GM12891 (cell line): ENCODE results near the gene LARP4B.

ENCODE experiments used
- DNase-seq: peaks from one replicate; pipeline ENCODE4 v3.0.0; 2011; ENCODE audit warnings: low spot score; ENCODE audit not compliant: insufficient read length
- FAIRE-seq: peaks from 2 replicates; lab custom pipeline; 2011; peaks lifted over from hg19 to GRCh38; lab: Jason Lieb, UNC
- PAX5 ChIP-seq: IDR thresholded peaks from 2 replicates; pipeline ENCODE4 v1.6.1; 2011; ENCODE audit warnings: low read length, moderate library complexity, mild to moderate bottlenecking; ENCODE audit not compliant: insufficient read depth, severe bottlenecking
- POLR2A ChIP-seq: IDR thresholded peaks from 2 replicates; pipeline ENCODE4 v1.6.1; 2011; ENCODE audit warnings: low read depth, low read length, control low read depth
- POLR2AphosphoS5 ChIP-seq: IDR thresholded peaks from 2 replicates; pipeline ENCODE4 v1.6.1; 2011; ENCODE audit warnings: low read depth, low read length, control low read depth
- POU2F2 ChIP-seq: IDR thresholded peaks from 2 replicates; pipeline ENCODE4 v1.6.1; 2011; ENCODE audit warnings: low read depth, mild to moderate bottlenecking, control low read depth, low read length, moderate library complexity
- SPI1 ChIP-seq: IDR thresholded peaks from 2 replicates; pipeline ENCODE4 v1.6.1; 2011; ENCODE audit warnings: low read depth, low read length, control low read depth
- TAF1 ChIP-seq: IDR thresholded peaks from 2 replicates; pipeline ENCODE4 v1.6.1; 2011; ENCODE audit warnings: low read depth, low read length, control low read depth

Gene LARP4B

GRCh38 chr10:876438-876837, 55.1 kb downstream of the LARP4B start:
- no peak for FAIRE-seq

GRCh38 chr10:873020-873419, 58.5 kb downstream of the LARP4B start:
- TF ChIP-seq TAF1 = no peak
- TF ChIP-seq PAX5 = no peak
- no peak for TF ChIP-seq POLR2AphosphoS5
- no peak for TF ChIP-seq POLR2A
- no peak for DNase-seq
- no peak for FAIRE-seq

More at GRCh38 chr10:876438-876837, 55.1 kb downstream of the LARP4B start:
- TF ChIP-seq POLR2AphosphoS5 (no peak), PAX5 (no peak), POU2F2 (no peak), TAF1 (no peak), POLR2A (no peak), SPI1 (no peak)
- no peak for DNase-seq

DNA sequence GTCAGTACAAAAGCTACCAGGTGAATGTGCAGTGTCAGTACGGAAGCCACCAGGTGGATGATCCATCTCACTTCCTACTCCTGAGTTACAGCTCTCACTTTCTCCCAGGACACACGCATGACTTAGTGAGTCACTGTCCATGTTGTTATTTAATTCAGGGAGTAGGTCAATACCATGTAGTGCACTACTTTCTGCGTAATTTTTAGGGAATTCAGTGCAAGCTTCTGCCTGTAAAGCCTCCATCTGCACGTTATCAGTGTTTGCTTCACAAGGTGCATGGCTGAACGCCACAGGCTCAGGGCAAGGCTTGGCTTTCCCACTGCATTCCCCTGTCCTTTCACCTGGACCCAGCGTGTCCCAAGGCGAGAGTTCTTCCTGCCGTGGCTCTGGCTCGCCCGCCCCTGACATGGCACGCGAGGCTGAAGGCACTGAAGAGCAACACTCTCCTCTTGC, 59.5 kb downstream of the LARP4B start:
- FAIRE-seq = no peak
- DNase-seq = no peak
- TF ChIP-seq SPI1 = no peak
- TF ChIP-seq PAX5 = no peak

- no peak for DNase-seq
- FAIRE-seq = peak; percentile 31
- TF ChIP-seq SPI1 (peak; percentile 57; the same call in 1 of the 2 replicates), PAX5 (no peak), TAF1 (no peak), POLR2AphosphoS5 (no peak), POLR2A (no peak)
These were observed 60.8 kb downstream of the LARP4B start for GRCh38 chr10:870564-871166.

DNA sequence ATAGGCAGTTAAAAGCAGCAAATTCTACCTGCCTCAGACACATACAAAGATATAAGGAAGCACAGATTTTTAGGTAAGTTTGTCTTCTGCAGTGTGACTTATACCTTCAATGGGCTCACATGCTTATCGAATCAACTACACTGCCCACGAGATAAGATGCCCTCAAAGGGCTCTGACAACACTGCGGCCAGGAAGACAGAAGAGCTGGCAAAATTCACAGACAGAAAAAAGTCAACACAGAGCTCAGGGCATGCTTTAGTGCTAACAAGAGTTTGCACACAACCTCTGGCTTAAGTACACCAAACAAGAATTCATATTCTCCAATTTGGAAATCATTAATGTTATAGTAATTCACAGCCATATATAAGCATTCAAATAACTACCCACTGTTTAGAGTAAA, 62.3 kb downstream of the LARP4B start:
- TF ChIP-seq TAF1 = no peak
- no peak for TF ChIP-seq POU2F2
- TF ChIP-seq SPI1 = no peak
- no peak for TF ChIP-seq POLR2AphosphoS5
- no peak for TF ChIP-seq PAX5
- no peak for TF ChIP-seq POLR2A
- FAIRE-seq (peak; percentile 5), DNase-seq (no peak)

DNA sequence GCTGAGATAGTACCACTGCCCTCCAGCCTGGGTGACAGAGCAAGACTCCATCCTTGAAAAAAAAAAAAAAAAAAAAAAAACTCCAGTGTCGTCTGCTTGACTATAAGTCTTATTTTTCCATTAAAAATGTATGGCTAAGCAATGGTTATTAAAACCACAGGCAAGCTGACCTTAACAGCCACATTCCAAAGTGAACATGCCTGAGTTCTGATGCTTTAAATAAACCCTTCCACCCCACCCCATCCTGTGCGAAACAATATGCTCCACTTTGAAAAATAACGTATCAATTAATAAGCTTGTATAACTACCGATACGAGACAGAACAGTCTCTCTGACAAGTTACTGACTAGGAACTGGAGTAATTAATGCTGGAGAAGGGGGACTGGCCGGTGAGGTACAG, 63.7 kb downstream of the LARP4B start:
- FAIRE-seq (no peak), DNase-seq (no peak)
- TF ChIP-seq SPI1 (no peak), PAX5 (no peak), POLR2A (no peak), POU2F2 (no peak), POLR2AphosphoS5 (no peak), TAF1 (no peak)

GRCh38 chr10:866577-866941, 64.9 kb downstream of the LARP4B start:
- FAIRE-seq (peak; percentile 26), DNase-seq (no peak)
- TF ChIP-seq POU2F2 (no peak), POLR2A (no peak), POLR2AphosphoS5 (no peak), SPI1 (no peak), TAF1 (no peak), PAX5 (no peak)

DNA sequence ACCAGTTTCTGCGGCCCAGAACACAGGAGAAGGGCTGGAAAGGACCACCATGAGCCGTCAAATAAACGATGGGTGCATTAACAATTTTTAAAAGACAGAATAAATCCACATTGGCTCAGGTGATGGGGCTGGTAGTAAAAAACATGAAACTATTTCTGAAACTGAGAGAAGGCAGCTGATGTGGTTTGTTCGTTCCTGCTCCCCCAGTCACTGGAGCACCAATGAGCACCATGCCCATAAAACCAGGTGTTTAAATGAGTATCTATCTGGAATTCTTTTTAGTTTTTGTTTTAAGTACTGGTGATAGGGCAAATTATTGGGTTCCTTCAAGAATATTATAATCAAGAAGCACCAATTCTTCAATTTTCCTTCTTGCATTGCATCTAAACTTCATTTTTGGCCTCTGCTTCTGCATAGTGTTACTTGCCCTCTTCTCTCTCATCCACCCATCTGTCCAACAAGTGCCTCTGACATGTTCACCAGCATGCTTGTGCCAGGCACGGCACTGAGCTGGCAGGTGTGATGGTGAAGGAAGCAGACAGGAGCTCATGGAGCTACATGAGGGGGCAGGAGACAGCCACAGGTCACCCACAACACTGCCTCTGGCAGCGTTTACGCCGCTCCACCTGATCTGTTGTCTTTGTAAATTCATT, 65.5 kb downstream of the LARP4B start:
- DNase-seq (no peak), FAIRE-seq (peak; percentile 43)
- TF ChIP-seq POU2F2 (no peak), POLR2A (no peak), PAX5 (no peak), SPI1 (no peak), POLR2AphosphoS5 (no peak), TAF1 (no peak)

- TF ChIP-seq TAF1 = no peak
- no peak for TF ChIP-seq POLR2A
- no peak for TF ChIP-seq SPI1
- TF ChIP-seq POU2F2 = no peak
- no peak for TF ChIP-seq POLR2AphosphoS5
- no peak for TF ChIP-seq PAX5
- FAIRE-seq = no peak
- DNase-seq = no peak
These were observed 66.2 kb downstream of the LARP4B start for GRCh38 chr10:865257-865656.
